ENCODE data around the gene SLC37A1. TPM values are rescaled to one million over a fixed set of nuclear protein-coding genes. Genes with fewer than 3 reads are reported as not detected.

SLC37A1 gene
- polyA plus RNA-seq, 1 experiment, result 0.88 TPM

DNA sequence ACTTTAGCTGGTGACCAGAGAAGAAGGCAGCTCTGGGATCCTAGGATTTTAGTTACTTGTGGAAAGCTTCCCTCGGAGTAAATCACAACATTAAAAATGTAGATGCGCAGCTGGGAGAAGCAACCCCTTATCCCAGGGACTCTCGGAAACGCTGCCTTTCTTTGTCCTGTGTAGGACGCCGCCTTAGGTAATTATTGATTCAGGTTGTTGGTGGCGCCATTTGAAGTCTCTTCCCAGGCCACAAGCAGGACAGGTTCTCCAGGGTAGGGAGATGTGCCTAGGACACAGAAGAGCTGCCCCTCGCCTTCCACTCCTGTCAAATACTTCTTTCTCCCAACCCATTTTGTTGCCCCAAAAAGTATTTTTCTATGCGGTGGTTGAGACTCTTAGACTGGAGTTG lies 10.3 kb downstream of the SLC37A1 start:
- H3K4me3 ChIP-seq (ENCODE audit: low read depth, low read length), result no peak overlapping the region
- no peaks in the 10 kb centered on the region for H3K36me3 ChIP-seq (ENCODE audit: control insufficient read depth, insufficient read depth, low read length)
- DNase-seq (ENCODE audit: low read depth), result no peak
- TF ChIP-seq, protein P1, sequence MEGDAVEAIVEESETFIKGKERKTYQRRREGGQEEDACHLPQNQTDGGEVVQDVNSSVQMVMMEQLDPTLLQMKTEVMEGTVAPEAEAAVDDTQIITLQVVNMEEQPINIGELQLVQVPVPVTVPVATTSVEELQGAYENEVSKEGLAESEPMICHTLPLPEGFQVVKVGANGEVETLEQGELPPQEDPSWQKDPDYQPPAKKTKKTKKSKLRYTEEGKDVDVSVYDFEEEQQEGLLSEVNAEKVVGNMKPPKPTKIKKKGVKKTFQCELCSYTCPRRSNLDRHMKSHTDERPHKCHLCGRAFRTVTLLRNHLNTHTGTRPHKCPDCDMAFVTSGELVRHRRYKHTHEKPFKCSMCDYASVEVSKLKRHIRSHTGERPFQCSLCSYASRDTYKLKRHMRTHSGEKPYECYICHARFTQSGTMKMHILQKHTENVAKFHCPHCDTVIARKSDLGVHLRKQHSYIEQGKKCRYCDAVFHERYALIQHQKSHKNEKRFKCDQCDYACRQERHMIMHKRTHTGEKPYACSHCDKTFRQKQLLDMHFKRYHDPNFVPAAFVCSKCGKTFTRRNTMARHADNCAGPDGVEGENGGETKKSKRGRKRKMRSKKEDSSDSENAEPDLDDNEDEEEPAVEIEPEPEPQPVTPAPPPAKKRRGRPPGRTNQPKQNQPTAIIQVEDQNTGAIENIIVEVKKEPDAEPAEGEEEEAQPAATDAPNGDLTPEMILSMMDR (IDR thresholded peaks at IDR 0.05; ENCODE audit: insufficient read depth, low read depth, low read length), result no peak
- CTCF ChIA-PET, result no interaction called here
- 0 out of 2 replicates have a peak, but pooled peaks cover 1% of the 10 kb centered on the region for H3K27me3 ChIP-seq (ENCODE audit: control insufficient read depth, insufficient read depth, low read length)
- POLR2A ChIA-PET, result no interaction called here

DNA sequence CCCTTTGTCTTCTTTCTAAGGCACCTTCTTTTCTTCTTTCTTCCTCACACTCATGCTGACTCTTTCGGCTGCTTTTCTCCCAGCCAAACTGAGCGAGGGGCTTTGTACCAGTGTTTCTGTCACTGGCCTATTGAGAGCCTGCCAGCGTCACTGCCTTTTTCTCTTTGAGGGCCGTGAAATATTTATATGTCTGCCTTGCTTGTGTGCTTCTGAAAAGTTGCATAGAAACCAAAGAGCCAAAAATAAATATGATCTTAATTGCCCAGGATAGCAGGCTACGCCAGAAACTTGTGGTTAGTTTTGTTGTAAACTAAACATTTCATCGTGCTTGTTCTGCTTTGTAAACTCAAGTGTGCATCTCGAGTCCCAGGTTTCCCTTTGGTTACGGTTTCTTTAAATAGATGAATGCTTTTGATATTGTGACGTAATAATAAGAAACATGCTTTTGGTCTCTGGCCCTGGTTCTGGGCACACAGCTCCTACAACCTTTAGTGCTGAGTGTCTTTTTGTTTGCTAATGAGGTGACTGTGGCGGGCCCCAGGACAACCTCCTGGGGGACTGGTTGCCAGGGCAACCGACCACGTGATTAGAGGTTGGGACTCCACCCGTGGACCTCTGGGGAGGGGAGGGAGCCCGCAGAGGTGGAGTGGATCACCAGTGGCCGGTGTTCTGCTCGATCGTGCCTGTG lies 10.8 kb downstream of the SLC37A1 start:
- peak; percentile 25 for DNase-seq (ENCODE audit: low read depth)
- 0 out of 2 replicates have a peak, but pooled peaks cover 1% of the 10 kb centered on the region for H3K27me3 ChIP-seq (ENCODE audit: control insufficient read depth, insufficient read depth, low read length)
- TF ChIP-seq, protein P1 (IDR thresholded peaks at IDR 0.05; ENCODE audit: insufficient read depth, low read depth, low read length), result no peak
- H3K4me3 ChIP-seq (ENCODE audit: low read depth, low read length), result peak overlapping the region; percentile 4; the same call in 1 of the 2 replicates
- ChIA-PET POLR2A (no interaction called here), CTCF (no interaction called here)
- H3K36me3 ChIP-seq (ENCODE audit: control insufficient read depth, insufficient read depth, low read length), result no peaks in the 10 kb centered on the region

DNA sequence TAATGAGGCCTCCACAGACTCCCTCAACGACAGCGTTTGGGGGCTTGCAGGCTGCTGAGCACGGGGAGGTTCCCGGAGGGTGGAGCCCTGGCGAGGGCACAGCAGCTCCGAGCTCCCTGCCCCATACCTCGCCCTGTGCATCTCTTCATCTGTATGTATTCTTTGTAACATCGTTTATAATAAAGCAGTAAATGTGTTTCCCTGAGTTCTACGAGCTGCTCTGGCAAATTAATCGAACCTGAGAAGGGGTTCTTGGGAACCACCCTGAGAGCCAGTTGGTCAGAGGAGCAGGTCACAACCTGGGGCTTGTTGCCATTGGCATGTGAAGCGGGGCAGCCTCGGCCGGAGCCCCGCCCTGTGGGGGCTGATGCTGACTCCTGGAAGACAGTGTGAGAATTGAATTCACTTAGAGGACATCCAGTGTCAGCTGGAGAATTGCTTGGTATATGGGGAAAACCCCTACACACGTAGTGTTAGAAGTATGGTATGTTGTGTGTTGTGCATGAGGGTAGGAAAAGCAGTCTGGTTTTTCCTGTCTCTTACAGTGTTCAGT lies 11.5 kb downstream of the SLC37A1 start:
- Histone ChIP-seq H3K36me3 (ENCODE audit: control insufficient read depth, insufficient read depth, low read length) (no peaks in the 10 kb centered on the region), H3K27me3 (ENCODE audit: control insufficient read depth, insufficient read depth, low read length) (0 out of 2 replicates have a peak, but pooled peaks cover 1% of the 10 kb centered on the region), H3K4me3 (ENCODE audit: low read depth, low read length) (no peak overlapping the region; the same call in 1 of the 2 replicates)
- no peak for DNase-seq (ENCODE audit: low read depth)
- ChIA-PET POLR2A (no interaction called here), CTCF (no interaction called here)
- TF ChIP-seq, protein P1 (IDR thresholded peaks at IDR 0.05; ENCODE audit: insufficient read depth, low read depth, low read length), result no peak

DNA sequence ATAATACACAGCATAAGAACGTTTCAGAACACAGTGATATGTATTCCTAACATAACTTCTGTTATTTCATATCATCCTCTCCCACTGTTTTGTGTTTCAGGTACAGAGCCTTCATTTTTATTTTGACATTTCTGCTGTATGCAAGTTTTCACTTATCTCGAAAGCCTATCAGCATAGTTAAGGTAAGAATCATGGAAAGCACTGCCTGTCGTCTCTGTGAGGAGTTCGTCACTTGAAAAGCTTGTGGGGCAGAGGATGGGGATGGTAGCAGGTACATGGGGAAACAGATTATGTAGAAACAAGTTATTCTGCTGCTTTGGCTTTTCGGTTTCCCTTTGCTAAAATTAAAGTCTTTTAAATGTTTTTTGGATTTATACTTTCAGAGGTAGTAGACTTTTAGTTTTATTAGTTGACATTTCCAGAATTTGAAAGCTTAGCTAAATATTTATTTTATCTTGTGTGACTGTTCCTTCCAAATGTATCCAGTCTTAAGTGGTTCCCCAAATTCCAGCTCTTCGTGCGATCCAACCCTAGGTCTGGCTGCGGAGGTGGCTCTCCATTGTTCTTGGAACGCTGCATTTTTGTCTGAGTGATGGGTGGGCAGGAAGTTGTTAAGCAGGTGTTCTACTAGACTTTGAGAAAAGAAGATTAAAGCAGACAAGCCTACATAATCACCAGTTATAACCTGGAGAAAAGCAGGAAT lies 12.2 kb downstream of the SLC37A1 start:
- Histone ChIP-seq H3K4me3 (ENCODE audit: low read depth, low read length) (no peak overlapping the region), H3K27me3 (ENCODE audit: control insufficient read depth, insufficient read depth, low read length) (0 out of 2 replicates have a peak, but pooled peaks cover 1% of the 10 kb centered on the region), H3K36me3 (ENCODE audit: control insufficient read depth, insufficient read depth, low read length) (no peaks in the 10 kb centered on the region)
- TF ChIP-seq, protein P1 (IDR thresholded peaks at IDR 0.05; ENCODE audit: insufficient read depth, low read depth, low read length), result no peak
- DNase-seq (ENCODE audit: low read depth), result no peak
- ChIA-PET CTCF (no interaction called here), POLR2A (no interaction called here)

DNA sequence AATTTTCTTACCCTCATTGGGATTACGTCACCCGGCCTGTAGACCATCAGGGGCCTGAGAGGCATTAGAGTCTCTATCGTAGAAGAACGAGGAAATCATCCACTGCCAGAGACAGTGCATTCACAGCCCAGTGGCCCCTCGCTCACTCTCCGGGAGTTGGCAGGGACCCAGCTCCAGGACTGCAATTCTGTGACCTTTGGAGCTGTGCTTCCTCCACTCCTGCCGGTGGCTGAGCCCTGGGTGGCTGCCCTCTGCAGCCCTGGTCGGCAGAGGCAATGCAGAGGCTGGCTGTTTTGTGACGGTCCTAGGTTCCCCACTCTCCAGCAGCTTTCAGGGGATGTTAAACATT lies 12.7 kb downstream of the SLC37A1 start:
- TF ChIP-seq, protein P1 (IDR thresholded peaks at IDR 0.05; ENCODE audit: insufficient read depth, low read depth, low read length), result no peak
- ChIA-PET CTCF (interaction anchor here (1.1 kb wide), 1 partner anchor 13 kb away, joined by 4 read pairs; no protein-coding TSS in a partner anchor), POLR2A (no interaction called here)
- no peaks in the 10 kb centered on the region for H3K36me3 ChIP-seq (ENCODE audit: control insufficient read depth, insufficient read depth, low read length)
- no peak overlapping the region for H3K4me3 ChIP-seq (ENCODE audit: low read depth, low read length)
- H3K27me3 ChIP-seq (ENCODE audit: control insufficient read depth, insufficient read depth, low read length), result 0 out of 2 replicates have a peak, but pooled peaks cover 1% of the 10 kb centered on the region
- DNase-seq (ENCODE audit: low read depth), result no peak

Data from BJ (cell line).